Activated CD8-positive, alpha-beta T cell treated with anti-CD3 and anti-CD28 coated beads, Interleukin-2, amount 10 ng/mL, durations not matched to agents 7 days and 5 days (primary cell): ENCODE measurements around the gene SMIM27. TPM values are rescaled to one million over a fixed set of nuclear protein-coding genes. Genes with fewer than 3 reads are reported as not detected.
"Not testable (repeated sequence)": the region's sequence is repeated elsewhere in the genome, so short reads cannot be mapped to it uniquely, and the experiment has no call there.

Source experiments
- ATAC-seq: fragments of 150-1000 bp; cut with Tn5 transposase; one replicate; pipeline ENCODE4 v1.10.0; 2021; ENCODE audit warnings: moderate library complexity
- CTCF ChIA-PET: fragments of 350-600 bp; sonication (Branson Sonifier 250); formaldehyde crosslinking; loops from one replicate; lab custom pipeline; 2021; ENCODE audit warnings: antibody characterized with exemption; lab: Charles Lee
- POLR2A ChIA-PET: fragments of 350-600 bp; sonication (Branson Sonifier 250); formaldehyde crosslinking; loops from one replicate; lab custom pipeline; 2021; ENCODE audit warnings: antibody characterized with exemption; lab: Charles Lee
- DNase-seq: peaks from one replicate; pipeline ENCODE4 v3.0.0-alpha.2; 2020
- H3K27ac Mint-ChIP-seq: one replicate; pipeline ENCODE4 v1.8.0; 2021; ENCODE audit warnings: mild to moderate bottlenecking, mixed read lengths
- H3K27me3 Mint-ChIP-seq: one replicate; pipeline ENCODE4 v1.8.0; 2021; ENCODE audit warnings: low read depth, mixed read lengths
- H3K36me3 Mint-ChIP-seq: one replicate; pipeline ENCODE4 v1.8.0; 2021; ENCODE audit warnings: low read depth, mixed read lengths
- H3K4me1 Mint-ChIP-seq: one replicate; pipeline ENCODE4 v1.8.0; 2021; ENCODE audit warnings: low read depth, mixed read lengths
- H3K4me3 Mint-ChIP-seq: one replicate; pipeline ENCODE4 v1.8.0; 2021; ENCODE audit warnings: mild to moderate bottlenecking, mixed read lengths
- H3K9me3 Mint-ChIP-seq: one replicate; pipeline ENCODE4 v1.8.0; 2022; ENCODE audit warnings: mixed read lengths; ENCODE audit not compliant: insufficient read depth
- total RNA-seq, 2 experiments: library from RNA; stranded (reverse); gene quantifications; one replicate each; pipeline ENCODE4 v1.2.3, GENCODE V29; 2021

The SMIM27 gene
- total RNA-seq, 2 experiments from 2014 or later: 15.6 to 17.1 TPM

DNA sequence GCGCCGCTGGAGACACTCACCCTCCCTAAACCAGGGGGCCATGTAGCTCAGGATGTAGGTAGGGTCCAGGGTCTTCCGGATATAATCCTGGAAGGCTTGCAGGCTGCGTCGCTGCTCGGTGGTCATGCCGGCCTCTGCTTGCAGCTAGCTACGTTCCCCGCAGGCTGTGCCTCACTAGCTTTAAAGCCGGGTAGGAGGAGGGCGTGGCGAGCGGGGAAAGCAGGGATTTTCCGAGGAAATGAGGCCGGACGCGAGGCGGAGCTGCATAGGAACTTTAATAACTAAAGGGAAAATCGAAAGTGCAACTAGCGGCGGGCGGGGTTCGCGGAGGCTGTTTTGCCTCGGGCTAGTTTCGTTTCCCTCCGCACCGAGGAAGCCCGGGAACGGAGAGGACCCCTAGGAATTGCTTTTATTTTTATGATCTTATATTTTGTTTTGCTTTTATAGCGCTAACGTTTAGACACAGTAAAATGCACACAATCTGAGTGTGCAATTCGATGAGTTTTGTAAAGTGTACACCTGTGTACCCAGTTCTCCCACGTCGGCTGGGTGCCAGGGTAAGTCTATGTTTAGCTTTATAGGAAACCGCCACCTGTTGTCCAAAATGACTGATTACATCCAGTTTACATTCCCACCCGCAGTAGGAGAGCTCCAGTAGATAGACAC is 26.0 kb upstream of the SMIM27 start, which contains the start of gene RIGI:
TSS of gene RIGI (minus strand) at position 156 of the 666 bp plus-strand sequence. CDS start at position 126, 30 bp downstream.
- Mint-ChIP-seq H3K27ac (peak within 1 kb of the TSS; percentile 96), H3K27me3 (no peaks in the 10 kb centered on the region), H3K4me3 (peak within 1 kb of the TSS; percentile 98), H3K9me3 (peaks cover 4% of the 10 kb centered on the region), H3K36me3 (peaks cover 41% of the 10 kb centered on the region), H3K4me1 (peaks cover 57% of the 10 kb centered on the region)
- ChIA-PET CTCF (interaction anchor here (0.6 to 3.0 kb wide), 18 partner anchors 9 to 433 kb away, joined by 3 to 53 read pairs (median 4); partner anchors contain the start of genes ACO1, NDUFB6 and SMIM27), POLR2A (interaction anchor here (0.7 to 3.7 kb wide), 12 partner anchors 19 to 1178 kb away, joined by 3 to 44 read pairs (median 4); partner anchors contain the start of genes ACO1, DNAJA1, SMIM27 and TOPORS)
- DNase-seq (peak; percentile 86), ATAC-seq (peak; percentile 81)

GRCh38 chr9:32526707-32527048 is 25.4 kb upstream of the SMIM27 start:
- CTCF ChIA-PET: interaction anchor here (0.6 to 3.0 kb wide), 15 partner anchors 9 to 433 kb away, joined by 3 to 53 read pairs (median 4); partner anchors contain the start of genes ACO1, NDUFB6 and SMIM27
- Mint-ChIP-seq H3K4me3 (peak overlapping the region; percentile 98), H3K36me3 (peaks cover 36% of the 10 kb centered on the region), H3K27me3 (no peaks in the 10 kb centered on the region), H3K27ac (peak overlapping the region; percentile 96), H3K9me3 (peaks cover 4% of the 10 kb centered on the region), H3K4me1 (peaks cover 52% of the 10 kb centered on the region)
- POLR2A ChIA-PET: interaction anchor here (1.5 to 3.7 kb wide), 4 partner anchors 18 to 498 kb away, joined by 3 to 44 read pairs (median 13); partner anchors contain the start of genes DNAJA1, SMIM27 and TOPORS
- DNase-seq (no peak), ATAC-seq (no peak)

GRCh38 chr9:32533336-32533735 is 18.8 kb upstream of the SMIM27 start:
- no peak overlapping the region for H3K4me3 Mint-ChIP-seq
- H3K27me3 Mint-ChIP-seq: no peaks in the 10 kb centered on the region
- peaks cover 4% of the 10 kb centered on the region for H3K9me3 Mint-ChIP-seq
- peaks cover 18% of the 10 kb centered on the region for H3K36me3 Mint-ChIP-seq
- ChIA-PET CTCF (interaction anchor here (1.0 to 1.1 kb wide), 2 partner anchors 30 to 39 kb away, joined by 3 read pairs; no protein-coding TSS in a partner anchor), POLR2A (interaction anchor here (0.6 kb wide), 1 partner anchor 13 kb away, joined by 7 read pairs; no protein-coding TSS in a partner anchor)
- H3K4me1 Mint-ChIP-seq: peaks cover 2% of the 10 kb centered on the region
- ATAC-seq: no peak
- no peak for DNase-seq
- no peak overlapping the region for H3K27ac Mint-ChIP-seq

GRCh38 chr9:32533816-32534215 is 18.3 kb upstream of the SMIM27 start:
- CTCF ChIA-PET: interaction anchor here (1.0 to 1.2 kb wide), 3 partner anchors 30 to 46 kb away, joined by 3 to 4 read pairs (median 3); no protein-coding TSS in a partner anchor
- peaks cover 4% of the 10 kb centered on the region for H3K9me3 Mint-ChIP-seq
- peaks cover 18% of the 10 kb centered on the region for H3K36me3 Mint-ChIP-seq
- no peak overlapping the region for H3K4me3 Mint-ChIP-seq
- no peaks in the 10 kb centered on the region for H3K4me1 Mint-ChIP-seq
- no peak overlapping the region for H3K27ac Mint-ChIP-seq
- no peak for DNase-seq
- H3K27me3 Mint-ChIP-seq: no peaks in the 10 kb centered on the region
- no peak for ATAC-seq
- POLR2A ChIA-PET: interaction anchor here (1.0 kb wide), 1 partner anchor 17 kb away, joined by 3 read pairs; no protein-coding TSS in a partner anchor

- CTCF ChIA-PET: interaction anchor here (0.9 to 2.7 kb wide), 2 partner anchors 37 to 164 kb away, joined by 3 to 14 read pairs; no protein-coding TSS in a partner anchor
- no peak for DNase-seq
These were observed 9.1 kb upstream of the SMIM27 start for GRCh38 chr9:32543047-32543446.

GRCh38 chr9:32545884-32546283 is 6.2 kb upstream of the SMIM27 start:
- H3K27ac Mint-ChIP-seq: no peak overlapping the region
- H3K9me3 Mint-ChIP-seq: no peaks in the 10 kb centered on the region
- ChIA-PET POLR2A (interaction anchor here (0.6 to 0.9 kb wide), 2 partner anchors 13 to 479 kb away, joined by 3 to 7 read pairs; no protein-coding TSS in a partner anchor), CTCF (interaction anchor here (2.1 to 4.3 kb wide), 4 partner anchors 16 to 167 kb away, joined by 6 to 19 read pairs (median 12); no protein-coding TSS in a partner anchor)
- H3K27me3 Mint-ChIP-seq: no peaks in the 10 kb centered on the region
- ATAC-seq (no peak), DNase-seq (no peak)
- H3K4me3 Mint-ChIP-seq: no peak overlapping the region
- H3K36me3 Mint-ChIP-seq: peaks cover 40% of the 10 kb centered on the region
- peaks cover 23% of the 10 kb centered on the region for H3K4me1 Mint-ChIP-seq

More at GRCh38 chr9:32543047-32543446, 9.1 kb upstream of the SMIM27 start:
- Mint-ChIP-seq H3K9me3 (no peaks in the 10 kb centered on the region), H3K4me3 (no peak overlapping the region), H3K4me1 (peaks cover 5% of the 10 kb centered on the region), H3K36me3 (peaks cover 34% of the 10 kb centered on the region), H3K27me3 (no peaks in the 10 kb centered on the region), H3K27ac (no peak overlapping the region)
- no peak for ATAC-seq
- POLR2A ChIA-PET: interaction anchor here (0.6 kb wide), 1 partner anchor 31 kb away, joined by 3 read pairs; no protein-coding TSS in a partner anchor

DNA sequence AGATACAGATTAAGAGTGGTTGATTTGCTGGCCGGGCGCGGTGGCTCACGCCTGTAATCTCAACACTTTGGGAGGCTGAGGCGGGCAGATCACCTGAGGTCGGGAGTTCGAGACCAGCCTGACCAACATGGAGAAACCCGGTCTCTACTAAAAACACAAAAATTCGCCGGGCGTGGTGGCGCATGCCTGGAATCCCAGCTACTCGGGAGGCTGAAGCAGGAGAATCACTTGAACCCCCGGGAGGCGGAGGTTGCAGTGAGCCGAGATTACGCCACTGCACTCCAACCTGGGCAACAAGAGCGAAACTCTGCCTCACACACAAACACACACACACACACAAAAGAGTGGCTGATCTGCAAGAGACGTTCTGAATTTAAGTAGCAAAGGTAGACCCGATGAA is 3.9 kb upstream of the SMIM27 start:
- CTCF ChIA-PET: interaction anchor here (1.0 to 4.3 kb wide), 3 partner anchors 23 to 169 kb away, joined by 3 to 19 read pairs (median 9); partner anchors contain the start of gene RIGI
- POLR2A ChIA-PET: interaction anchor here (1.0 kb wide), 1 partner anchor 23 kb away, joined by 4 read pairs; no protein-coding TSS in a partner anchor
- H3K4me1 Mint-ChIP-seq: peaks cover 24% of the 10 kb centered on the region
- peaks cover 30% of the 10 kb centered on the region for H3K36me3 Mint-ChIP-seq
- ATAC-seq, H3K9me3 Mint-ChIP-seq, DNase-seq, H3K27ac Mint-ChIP-seq, H3K27me3 Mint-ChIP-seq, H3K4me3 Mint-ChIP-seq: not testable (repeated sequence)

DNA sequence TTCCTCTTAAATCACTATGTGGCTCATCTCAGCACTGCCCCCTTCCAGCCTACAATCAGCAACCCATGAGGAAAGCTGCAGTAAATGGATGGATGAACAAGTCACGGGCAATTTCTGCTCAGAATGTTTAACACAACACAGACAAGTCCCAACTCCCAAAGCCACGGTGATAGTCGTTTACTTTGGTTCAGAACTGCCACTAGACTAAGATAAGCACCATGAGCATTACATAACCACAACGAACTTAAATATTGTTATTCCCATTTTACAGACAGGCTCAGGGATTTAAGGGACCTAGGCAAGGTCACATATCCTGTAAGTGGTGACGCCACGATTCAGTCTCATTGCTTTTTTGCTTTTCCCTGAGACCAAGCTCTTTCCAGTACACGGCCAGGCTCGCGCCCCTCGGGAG is 2.0 kb upstream of the SMIM27 start:
- no peaks in the 10 kb centered on the region for H3K27me3 Mint-ChIP-seq
- ChIA-PET CTCF (interaction anchor here (1.0 to 9.8 kb wide), 10 partner anchors 12 to 171 kb away, joined by 4 to 85 read pairs (median 7); partner anchors contain the start of genes ACO1, NDUFB6 and RIGI), POLR2A (interaction anchor here (1.0 to 4.6 kb wide), 4 partner anchors 16 to 475 kb away, joined by 4 to 44 read pairs (median 5); partner anchors contain the start of genes DNAJA1, NDUFB6 and RIGI)
- H3K27ac Mint-ChIP-seq: peak overlapping the region; percentile 67
- H3K36me3 Mint-ChIP-seq: peaks cover 29% of the 10 kb centered on the region
- DNase-seq (no peak), ATAC-seq (no peak)
- peak overlapping the region; percentile 89 for H3K4me3 Mint-ChIP-seq
- H3K9me3 Mint-ChIP-seq: no peaks in the 10 kb centered on the region
- peaks cover 30% of the 10 kb centered on the region for H3K4me1 Mint-ChIP-seq

DNA sequence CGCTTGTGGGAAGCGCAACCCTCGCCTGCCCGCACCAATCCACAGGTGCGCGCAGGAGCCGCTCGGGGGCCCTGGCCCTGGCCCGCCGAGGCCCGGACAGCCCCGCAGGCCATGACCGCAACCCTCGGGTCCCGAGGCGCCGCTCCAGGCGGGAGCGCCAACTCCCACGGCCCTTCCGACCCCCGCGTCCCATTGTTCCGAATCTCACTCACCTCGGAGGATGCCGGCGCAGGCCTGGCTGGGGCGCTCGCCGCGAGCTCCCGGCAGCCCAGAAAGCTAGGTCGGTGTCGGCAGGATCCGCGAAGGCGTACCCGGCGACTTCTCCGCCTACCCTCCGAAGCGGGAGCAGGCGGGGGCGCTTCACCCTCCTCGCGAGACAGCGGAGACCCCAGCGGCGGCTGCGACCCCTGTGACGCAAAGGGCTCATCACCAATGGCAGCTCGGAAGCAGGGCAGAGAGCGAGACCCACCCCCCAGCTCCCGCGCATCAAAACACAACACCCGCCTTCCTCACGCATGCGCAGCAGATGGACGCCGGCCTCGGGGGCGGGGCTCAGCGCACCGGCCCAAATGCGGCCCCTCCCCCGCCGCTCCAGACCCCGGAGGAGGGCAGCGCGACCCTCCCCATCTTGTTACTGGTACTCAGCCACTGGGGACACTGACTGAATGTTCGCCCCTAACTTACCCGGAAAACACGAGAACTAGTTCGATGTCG is 1.4 kb upstream of the SMIM27 start:
- H3K9me3 Mint-ChIP-seq: no peaks in the 10 kb centered on the region
- H3K27me3 Mint-ChIP-seq: no peaks in the 10 kb centered on the region
- ATAC-seq (peak; percentile 81), DNase-seq (peak; percentile 95)
- ChIA-PET CTCF (interaction anchor here (1.0 to 9.8 kb wide), 10 partner anchors 12 to 172 kb away, joined by 4 to 85 read pairs (median 7); partner anchors contain the start of genes ACO1, NDUFB6 and RIGI), POLR2A (interaction anchor here (1.0 to 4.6 kb wide), 6 partner anchors 15 to 474 kb away, joined by 3 to 44 read pairs (median 5); partner anchors contain the start of genes DNAJA1, NDUFB6 and RIGI)
- H3K27ac Mint-ChIP-seq: peak overlapping the region; percentile 99
- peak overlapping the region; percentile 89 for H3K4me3 Mint-ChIP-seq
- H3K36me3 Mint-ChIP-seq: peaks cover 29% of the 10 kb centered on the region
- peaks cover 30% of the 10 kb centered on the region for H3K4me1 Mint-ChIP-seq

DNA sequence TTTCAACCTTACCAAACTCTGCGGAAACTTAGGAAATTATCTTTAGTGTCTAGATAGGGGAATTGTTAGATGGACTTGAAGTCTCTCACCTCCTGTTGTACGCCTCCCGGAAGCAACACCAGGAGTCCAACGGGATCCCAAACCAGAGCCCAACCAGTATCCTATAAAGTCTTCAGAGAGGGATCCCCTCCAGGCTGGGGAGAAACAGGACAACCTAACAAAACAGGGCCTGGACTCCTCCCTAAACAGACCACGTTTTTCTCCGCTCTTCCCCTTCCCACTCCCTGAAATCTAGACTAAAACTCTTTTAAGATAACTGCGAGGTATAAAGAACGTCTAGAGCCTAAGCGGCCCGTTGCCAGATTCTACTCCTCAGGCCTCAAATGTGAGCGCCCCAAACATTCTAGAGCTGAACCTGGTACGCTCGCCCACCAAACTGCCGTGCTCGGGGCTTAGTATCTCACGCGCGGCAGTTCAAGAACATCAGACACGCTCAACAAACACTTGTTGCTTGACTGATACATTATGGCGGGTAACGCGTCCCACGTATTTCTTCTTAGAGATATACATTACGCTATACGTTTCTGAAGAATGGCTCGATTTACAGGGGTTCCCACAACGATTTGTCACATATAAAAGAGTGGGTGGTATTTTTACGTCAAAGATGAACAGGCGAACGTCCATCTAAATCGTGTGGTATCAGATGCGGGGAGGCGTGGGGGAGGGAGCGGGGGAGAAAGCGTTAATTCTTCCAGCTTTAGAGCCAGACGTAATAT is 663 bp upstream of the SMIM27 start:
- peak overlapping the region; percentile 89 for H3K4me3 Mint-ChIP-seq
- peaks cover 29% of the 10 kb centered on the region for H3K36me3 Mint-ChIP-seq
- peaks cover 30% of the 10 kb centered on the region for H3K4me1 Mint-ChIP-seq
- H3K27ac Mint-ChIP-seq: peak overlapping the region; percentile 99
- ATAC-seq (peak; percentile 20), DNase-seq (peak; percentile 62)
- no peaks in the 10 kb centered on the region for H3K9me3 Mint-ChIP-seq
- H3K27me3 Mint-ChIP-seq: no peaks in the 10 kb centered on the region
- ChIA-PET CTCF (interaction anchor here (0.9 to 9.8 kb wide), 12 partner anchors 11 to 1264 kb away, joined by 3 to 85 read pairs (median 7); partner anchors contain the start of genes ACO1, NDUFB6 and RIGI), POLR2A (interaction anchor here (0.9 to 4.6 kb wide), 7 partner anchors 10 to 473 kb away, joined by 3 to 44 read pairs (median 7); partner anchors contain the start of genes DNAJA1, NDUFB6 and RIGI)
